SK-N-SH (cell line): Measurements from ENCODE around the gene POC1B. TPM values are rescaled to one million over a fixed set of nuclear protein-coding genes. Genes with fewer than 3 reads are reported as not detected.

Experiments
- CTCF ChIA-PET: fragments of 300-600, 350-600 bp; formaldehyde crosslinking; extraction: SDS; loops from one replicate; lab custom pipeline; 2021; lab: Yijun Ruan, JAX
- POLR2A ChIA-PET: fragments of 350-600 bp; sonication (Branson Sonifier 250); formaldehyde crosslinking; extraction: SDS; loops from one replicate; lab custom pipeline; 2020; ENCODE audit warnings: antibody characterized with exemption, inconsistent platforms; lab: Yijun Ruan, JAX
- DNase-seq: peaks from one replicate; pipeline ENCODE4 v3.0.0; 2012
- H2AFZ ChIP-seq: fragments of 200-600 bp; sonication (generic); 2 replicates; pipeline ENCODE4 v1.8.1; 2016; ENCODE audit warnings: antibody characterized with exemption, mild to moderate bottlenecking, low read depth
- H3F3A ChIP-seq: fragments of 200-600 bp; sonication (generic); replicated peaks from 2 replicates; pipeline ENCODE3; 2016; ENCODE audit warnings: antibody characterized with exemption, mild to moderate bottlenecking; ENCODE audit not compliant: insufficient read depth
- H3K27ac ChIP-seq, 2 experiments: fragments of 200-500 bp in 1 of 2; fragments of 200-600 bp in 1 of 2; sonication (Bioruptor generic) in 1 of 2; sonication (generic), shearing (Covaris generic) in 1 of 2; 2 replicates each; pipeline versions ENCODE4 v1.5.1 to v1.6.1; 2014 to 2016; ENCODE audit warnings: low read depth in 2 of 2, inconsistent platforms in 1 of 2, low read length in 1 of 2, mild to moderate bottlenecking in 1 of 2, mixed read lengths in 1 of 2
- H3K27me3 ChIP-seq: fragments of 200-600 bp; sonication (generic), shearing (Covaris generic); 2 replicates; pipeline ENCODE4 v1.6.1; 2016; ENCODE audit warnings: mixed run types; ENCODE audit not compliant: insufficient read depth
- H3K36me3 ChIP-seq, 2 experiments: fragments of 200-500 bp in 1 of 2; fragments of 200-600 bp in 1 of 2; sonication (Bioruptor generic) in 1 of 2; sonication (generic) in 1 of 2; replicated peaks in 1 of 2; 2 replicates each; pipeline versions ENCODE3 to v1.5.1; 2014 to 2016; ENCODE audit warnings: low read length in 1 of 2, mild to moderate bottlenecking in 1 of 2; ENCODE audit not compliant: insufficient read depth in 2 of 2, control insufficient read depth in 1 of 2
- H3K4me1 ChIP-seq, 2 experiments: fragments of 200-500 bp in 1 of 2; fragments of 200-600 bp in 1 of 2; sonication (Bioruptor generic) in 1 of 2; sonication (generic), shearing (Covaris generic) in 1 of 2; 2 replicates each; pipeline versions ENCODE4 v1.5.1 to v1.6.1; 2014 to 2016; ENCODE audit warnings: low read depth in 1 of 2, low read length in 1 of 2, mixed run types in 1 of 2; ENCODE audit not compliant: insufficient read depth in 2 of 2, control insufficient read depth in 1 of 2
- H3K4me2 ChIP-seq: fragments of 200-600 bp; sonication (generic), shearing (Covaris generic); 2 replicates; pipeline ENCODE4 v1.6.1; 2017; ENCODE audit warnings: mixed run types
- H3K4me3 ChIP-seq, 2 experiments: fragments of 200-500 bp in 1 of 2; fragments of 200-600 bp in 1 of 2; sonication (Bioruptor generic) in 1 of 2; sonication (generic), shearing (Covaris generic) in 1 of 2; 2 replicates each; pipeline versions ENCODE4 v1.5.1 to v1.8.1; 2014 to 2016; ENCODE audit warnings: low read depth in 2 of 2, inconsistent platforms in 1 of 2, low read length in 1 of 2, mild to moderate bottlenecking in 1 of 2, mixed read lengths in 1 of 2, moderate library complexity in 1 of 2
- H3K79me2 ChIP-seq: fragments of 200-600 bp; sonication (generic); 2 replicates; pipeline ENCODE4 v1.8.1; 2017; ENCODE audit warnings: mild to moderate bottlenecking; ENCODE audit not compliant: insufficient read depth
- H3K9ac ChIP-seq: fragments of 200-600 bp; sonication (generic); 2 replicates; pipeline ENCODE4 v1.6.1; 2017; ENCODE audit warnings: mixed run types
- H3K9me2 ChIP-seq: fragments of 200-600 bp; sonication (generic); 2 replicates; pipeline ENCODE4 v1.6.1; 2017; ENCODE audit warnings: mixed run types
- H3K9me3 ChIP-seq: fragments of 200-600 bp; sonication (generic); 2 replicates; pipeline ENCODE4 v1.6.1; 2017; ENCODE audit warnings: mixed run types, mild to moderate bottlenecking, moderate library complexity
- H4K20me1 ChIP-seq: fragments of 200-600 bp; sonication (generic); 2 replicates; pipeline ENCODE4 v1.6.1; 2017; ENCODE audit warnings: mild to moderate bottlenecking, mixed run types; ENCODE audit not compliant: insufficient read depth
- CHD2 ChIP-seq: fragments of 150-350 bp; IDR thresholded peaks from 2 replicates; pipeline ENCODE4 v1.6.1; 2018; ENCODE audit warnings: low read length; ENCODE audit not compliant: partially characterized antibody
- EZH2phosphoT487 ChIP-seq: fragments of 200-600 bp; sonication (generic); IDR thresholded peaks from 2 replicates; pipeline ENCODE4 v1.6.1; 2017; ENCODE audit warnings: low read depth, mixed run types, mild to moderate bottlenecking, antibody characterized with exemption, moderate library complexity, borderline replicate concordance
- FOSL2 ChIP-seq: IDR thresholded peaks from 2 replicates; pipeline ENCODE4 v1.4.0; 2012; ENCODE audit warnings: low read depth, mild to moderate bottlenecking, moderate library complexity, borderline replicate concordance
- FOXM1 ChIP-seq: IDR thresholded peaks from 2 replicates; pipeline ENCODE4 v1.4.0; 2012; ENCODE audit warnings: low read depth, mild to moderate bottlenecking
- JUND ChIP-seq: IDR thresholded peaks from 2 replicates; pipeline ENCODE4 v1.4.0; 2012
- NFIC ChIP-seq: IDR thresholded peaks from 2 replicates; pipeline ENCODE4 v1.4.0; 2012; ENCODE audit warnings: borderline replicate concordance
- NRF1 ChIP-seq: IDR thresholded peaks from 2 replicates; pipeline ENCODE4 v1.6.1; 2012; ENCODE audit warnings: low read depth, mild to moderate bottlenecking, low read length
- POLR2AphosphoS5 ChIP-seq: IDR thresholded peaks from 2 replicates; pipeline ENCODE4 v1.6.1; 2012; ENCODE audit warnings: low read depth, low read length
- RAD21 ChIP-seq: IDR thresholded peaks from 2 replicates; pipeline ENCODE4 v1.6.1; 2012; ENCODE audit warnings: mild to moderate bottlenecking, low read length
- RCOR1 ChIP-seq: fragments of 150-350 bp; IDR thresholded peaks from 2 replicates; pipeline ENCODE4 v1.6.1; 2017; ENCODE audit warnings: antibody characterized with exemption, low read length
- RFX5 ChIP-seq: IDR thresholded peaks from 2 replicates; pipeline ENCODE4 v1.6.1; 2012; ENCODE audit warnings: mild to moderate bottlenecking, improper control_type of control experiment, low read length
- SIN3A ChIP-seq: IDR thresholded peaks from 2 replicates; pipeline ENCODE4 v1.6.1; 2012; ENCODE audit warnings: low read depth, mild to moderate bottlenecking, low read length, moderate library complexity, borderline replicate concordance
- TAF1 ChIP-seq: IDR thresholded peaks from 2 replicates; pipeline ENCODE4 v1.6.1; 2012; ENCODE audit warnings: low read depth, mild to moderate bottlenecking, low read length, moderate library complexity, borderline replicate concordance
- TEAD4 ChIP-seq: IDR thresholded peaks from 2 replicates; pipeline ENCODE4 v1.4.0; 2012; ENCODE audit warnings: mild to moderate bottlenecking, borderline replicate concordance; ENCODE audit not compliant: insufficient read depth
- WGBS: methylation state at CpG from one replicate; pipeline ENCODE4 v1.1.6; 2017; ENCODE audit warnings: low lambda C conversion rate; 5-methylcytosine and 5-hydroxymethylcytosine counted together
- polyA plus RNA-seq, 3 experiments: library from polyadenylated mRNA; depleted of rRNA; stranded (reverse); fragments of >200 nt; gene quantifications; 2 replicates each; pipeline ENCODE4 v1.2.3, GENCODE V29; 2012
- TF ChIP-seq, protein P1 (sequence below): IDR thresholded peaks from 2 replicates; pipeline ENCODE4 v1.4.0; 2012; ENCODE audit warnings: low read depth, borderline replicate concordance

Gene POC1B
- polyA plus RNA-seq, 1 of the 3 experiments (the other 2 are of a cell fraction), result 4.0 TPM

DNA sequence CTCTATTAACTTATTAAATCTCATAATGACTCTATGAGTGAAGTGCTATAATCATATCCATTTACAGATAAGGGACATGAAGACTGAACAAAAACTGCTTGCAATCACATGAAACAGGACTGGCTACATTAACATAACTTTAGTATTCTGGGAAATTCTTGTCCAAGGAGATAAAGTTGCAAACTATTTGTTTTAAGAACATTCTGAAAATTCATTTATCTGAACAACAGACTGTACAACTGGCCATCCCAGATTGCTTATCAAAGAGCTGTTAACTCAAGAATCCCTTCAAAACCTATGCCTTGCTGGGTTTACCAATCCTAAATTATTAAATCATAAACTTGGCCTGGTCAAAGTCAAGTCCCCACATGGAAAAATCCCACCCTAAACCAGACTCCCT is 39.2 kb upstream of the POC1B start:
- Histone ChIP-seq H3F3A (no peaks in the 10 kb centered on the region), H3K79me2 (no peaks in the 10 kb centered on the region), H2AFZ (no peak overlapping the region), H3K36me3 (no peaks in the 10 kb centered on the region), H3K27ac (no peak overlapping the region), H3K9me2 (no peaks in the 10 kb centered on the region), H3K9me3 (no peaks in the 10 kb centered on the region), H3K4me1 (no peaks in the 10 kb centered on the region), H3K4me2 (no peak overlapping the region), H3K9ac (no peak overlapping the region), H3K27me3 (no peaks in the 10 kb centered on the region), H3K4me3 (no peak overlapping the region), H4K20me1 (no peaks in the 10 kb centered on the region)
- TF ChIP-seq TAF1, result no peak
- no peak for TF ChIP-seq TEAD4
- no peak for DNase-seq
- ChIA-PET POLR2A (no interaction called here), CTCF (interaction anchor here (1.0 to 1.2 kb wide), 2 partner anchors 22 to 36 kb away, joined by 3 to 4 read pairs; no protein-coding TSS in a partner anchor)

DNA sequence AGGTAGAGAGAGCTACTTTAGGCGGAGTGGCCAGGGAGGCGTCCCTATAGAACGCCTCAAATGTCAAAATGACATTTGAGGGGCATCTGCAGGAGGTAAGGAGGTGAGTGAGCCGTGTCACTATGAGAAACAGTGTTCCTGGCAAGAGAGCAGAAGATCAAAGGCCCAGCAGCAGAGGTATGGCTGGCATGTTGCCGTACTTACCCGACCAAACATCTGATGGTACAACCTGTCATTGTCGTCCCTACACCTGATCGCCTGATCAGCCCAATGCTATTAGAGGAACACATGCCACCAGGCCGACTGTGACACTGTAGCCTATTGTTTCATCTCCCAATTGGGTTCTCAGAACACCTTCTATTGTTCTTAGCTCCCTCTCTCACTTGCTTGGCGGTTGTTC is 33.9 kb upstream of the POC1B start:
- no peaks in the 10 kb centered on the region for H3K9me2 ChIP-seq
- no peak overlapping the region for H3K27ac ChIP-seq
- H3K4me1 ChIP-seq, result no peaks in the 10 kb centered on the region
- no peaks in the 10 kb centered on the region for H3K27me3 ChIP-seq
- no peaks in the 10 kb centered on the region for H3F3A ChIP-seq
- 83% methylated on average over 10 of the region's 10 CpGs for WGBS
- no peak for DNase-seq
- H3K4me2 ChIP-seq, result no peak overlapping the region
- H3K79me2 ChIP-seq, result no peaks in the 10 kb centered on the region
- no peaks in the 10 kb centered on the region for H4K20me1 ChIP-seq
- no peak overlapping the region for H3K9ac ChIP-seq
- TF ChIP-seq POLR2AphosphoS5 (no peak), RAD21 (no peak), NFIC (no peak), RFX5 (no peak), JUND (no peak), FOSL2 (no peak), CHD2 (no peak), SIN3A (no peak), FOXM1 (no peak), NRF1 (no peak), TAF1 (no peak), EZH2phosphoT487 (no peak), RCOR1 (no peak)
- TF ChIP-seq, protein P1, sequence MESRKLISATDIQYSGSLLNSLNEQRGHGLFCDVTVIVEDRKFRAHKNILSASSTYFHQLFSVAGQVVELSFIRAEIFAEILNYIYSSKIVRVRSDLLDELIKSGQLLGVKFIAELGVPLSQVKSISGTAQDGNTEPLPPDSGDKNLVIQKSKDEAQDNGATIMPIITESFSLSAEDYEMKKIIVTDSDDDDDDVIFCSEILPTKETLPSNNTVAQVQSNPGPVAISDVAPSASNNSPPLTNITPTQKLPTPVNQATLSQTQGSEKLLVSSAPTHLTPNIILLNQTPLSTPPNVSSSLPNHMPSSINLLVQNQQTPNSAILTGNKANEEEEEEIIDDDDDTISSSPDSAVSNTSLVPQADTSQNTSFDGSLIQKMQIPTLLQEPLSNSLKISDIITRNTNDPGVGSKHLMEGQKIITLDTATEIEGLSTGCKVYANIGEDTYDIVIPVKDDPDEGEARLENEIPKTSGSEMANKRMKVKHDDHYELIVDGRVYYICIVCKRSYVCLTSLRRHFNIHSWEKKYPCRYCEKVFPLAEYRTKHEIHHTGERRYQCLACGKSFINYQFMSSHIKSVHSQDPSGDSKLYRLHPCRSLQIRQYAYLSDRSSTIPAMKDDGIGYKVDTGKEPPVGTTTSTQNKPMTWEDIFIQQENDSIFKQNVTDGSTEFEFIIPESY, result no peak
- TF ChIP-seq, all 33 proteins: peak for 0
- H3K36me3 ChIP-seq, result no peaks in the 10 kb centered on the region
- no peaks in the 10 kb centered on the region for H3K9me3 ChIP-seq
- ChIA-PET CTCF (interaction anchor here (1.2 to 3.8 kb wide), 2 partner anchors 16 to 30 kb away, joined by 3 to 22 read pairs; no protein-coding TSS in a partner anchor), POLR2A (no interaction called here)
- no peak overlapping the region for H3K4me3 ChIP-seq
- no peak overlapping the region for H2AFZ ChIP-seq
